Measurements from ENCODE around the gene IL17F. TPM values are rescaled to one million over a fixed set of nuclear protein-coding genes. Genes with fewer than 3 reads are reported as not detected.

The IL17F gene
- total RNA-seq, 4 donors from 2014 or later, result not detected

GRCh38 chr6:52189974-52190373, 54.3 kb downstream of the IL17F start:
- TF ChIP-seq CTCF (IDR thresholded peaks at IDR 0.05; ENCODE audit: low read depth), result no peak

GRCh38 chr6:52187098-52187497, 57.2 kb downstream of the IL17F start:
- TF ChIP-seq CTCF (IDR thresholded peaks at IDR 0.05; ENCODE audit: low read depth), result no peak

Other genes with a start within 250 kb of the IL17F start
- 1 to 10 TPM in 1 of 4 donors, under 1 TPM in 3; under 0.01 to 1.1 (median 0.35) TPM for gene PKHD1, start 156.9 kb downstream of the IL17F start, total RNA-seq
- not detected for gene IL17A, start 58.1 kb downstream of the IL17F start, total RNA-seq
- gene MCM3, start 40.2 kb upstream of the IL17F start, total RNA-seq, result 10 to 100 TPM; 22.9 to 30.9 (median 27.6) TPM
- gene PAQR8, start 117.7 kb upstream of the IL17F start, total RNA-seq, result 1 to 10 TPM; 2.8 to 9.9 (median 4.3) TPM
- gene EFHC1, start 175.8 kb upstream of the IL17F start, total RNA-seq, result 10 to 100 TPM; 26.2 to 33.9 (median 27.3) TPM

Data from subcutaneous adipose tissue (tissue), 4 donors.